GM12878 (cell line): Measurements from ENCODE around the gene ZNF85. TPM values are rescaled to one million over a fixed set of nuclear protein-coding genes. Genes with fewer than 3 reads are reported as not detected.

Experiments
- BCL11A ChIP-seq: IDR thresholded peaks from 2 replicates; pipeline ENCODE4 v1.6.1; 2011; ENCODE audit warnings: low read depth, low read length
- CEBPZ ChIP-seq: fragments of 150-350 bp; IDR thresholded peaks from 2 replicates; pipeline ENCODE4 v1.6.1; 2016; ENCODE audit warnings: low read depth, low read length
- CTCF ChIP-seq, 3 experiments: IDR thresholded peaks in 2 of 3; conservative IDR thresholded peaks in 1 of 3; 2 replicates each; pipeline ENCODE4 v1.5.1; 2011; ENCODE audit warnings: low read depth in 3 of 3, low read length in 3 of 3, mild to moderate bottlenecking in 3 of 3, control low read depth in 2 of 3, moderate library complexity in 2 of 3, inconsistent platforms in 1 of 3, mixed read lengths in 1 of 3; ENCODE audit not compliant: control insufficient read depth in 2 of 3, insufficient read depth in 1 of 3; ENCODE audit errors: extremely low read depth in 1 of 3
- DPF2 ChIP-seq: fragments of 450-650 bp; IDR thresholded peaks from 2 replicates; pipeline ENCODE4 v1.6.1; 2017; ENCODE audit warnings: mild to moderate bottlenecking
- FOS ChIP-seq: IDR thresholded peaks from 3 replicates; pipeline ENCODE4 v1.6.1; 2011; ENCODE audit warnings: borderline replicate concordance; ENCODE audit not compliant: insufficient read length; ENCODE audit errors: extremely low read depth
- GABPA ChIP-seq: IDR thresholded peaks from 2 replicates; pipeline ENCODE4 v1.6.1; 2014; ENCODE audit warnings: antibody characterized with exemption, low read depth, mild to moderate bottlenecking, inconsistent platforms
- IRF3 ChIP-seq: fragments of 450-650 bp; IDR thresholded peaks from 2 replicates; pipeline ENCODE4 v1.6.1; 2014; ENCODE audit warnings: mild to moderate bottlenecking
- MXI1 ChIP-seq: fragments of 150-350 bp; IDR thresholded peaks from 2 replicates; pipeline ENCODE4 v1.6.1; 2011; ENCODE audit warnings: low read depth, mild to moderate bottlenecking, inconsistent platforms, low read length, improper control_type of control experiment
- NFYA ChIP-seq: IDR thresholded peaks from 2 replicates; pipeline ENCODE4 v1.6.1; 2011; ENCODE audit warnings: low read depth, mild to moderate bottlenecking, low read length, improper control_type of control experiment, borderline replicate concordance
- POLR2A ChIP-seq: IDR thresholded peaks from 2 replicates; pipeline ENCODE4 v1.6.1; 2011; ENCODE audit warnings: low read depth, mild to moderate bottlenecking, low read length
- POU2F2 ChIP-seq: IDR thresholded peaks from 3 replicates; pipeline ENCODE4 v1.6.1; 2011; ENCODE audit warnings: low read depth, mild to moderate bottlenecking, low read length, borderline replicate concordance
- RAD51 ChIP-seq: fragments of 450-650 bp; IDR thresholded peaks from 2 replicates; pipeline ENCODE4 v1.6.1; 2016; ENCODE audit warnings: moderate library complexity, mild to moderate bottlenecking, inconsistent platforms
- RELB ChIP-seq: fragments of 450-650 bp; IDR thresholded peaks from 2 replicates; pipeline ENCODE4 v1.6.1; 2017; ENCODE audit warnings: low read depth, mild to moderate bottlenecking, moderate library complexity
- SIN3A ChIP-seq: IDR thresholded peaks from 2 replicates; pipeline ENCODE4 v1.6.1; 2012; ENCODE audit warnings: low read depth, low read length, improper control_type of control experiment
- SKIL ChIP-seq: fragments of 450-650 bp; IDR thresholded peaks from 2 replicates; pipeline ENCODE4 v1.6.1; 2017; ENCODE audit warnings: mild to moderate bottlenecking, low read depth, inconsistent platforms; ENCODE audit not compliant: poor library complexity, severe bottlenecking
- SP1 ChIP-seq: IDR thresholded peaks from one replicate; pipeline ENCODE4 v1.6.1; 2011; ENCODE audit warnings: low read depth, low read length
- SREBF1 ChIP-seq: IDR thresholded peaks from 2 replicates; pipeline ENCODE4 v1.6.1; 2012; ENCODE audit warnings: mild to moderate bottlenecking, low read length
- polyA plus RNA-seq, 11 experiments: library from polyadenylated mRNA; depleted of rRNA in 4 of 11; unstranded in 6 of 11; stranded (reverse) in 5 of 11; fragments of >200 nt; fragmentation: Nextera tagmentation in 4 of 11; fragmentation: Illumina TruSeq in 1 of 11; extraction: Ambion mirVana in 4 of 11; extraction: Trizol in 1 of 11; gene quantifications; 1 replicate in 1 of 11; 2 replicates in 10 of 11; pipeline versions ENCODE4 v1.2.1 to v1.2.3, GENCODE V29; 2011 to 2016; ENCODE audit warnings: inconsistent platforms in 2 of 11, missing spikeins in 2 of 11, low read depth in 1 of 11
- total RNA-seq, 4 experiments: library from RNA; depleted of rRNA in 3 of 4; stranded (reverse); fragments of >200 nt in 3 of 4; fragmentation: Illumina TruSeq in 1 of 4; extraction: Trizol in 1 of 4; gene quantifications; 2 replicates each; pipeline versions ENCODE4 v1.2.1 to v1.2.3, GENCODE V29; 2013 to 2021

ZNF85 gene
- total and polyA plus RNA-seq, 10 of the 15 experiments (the other 5 are each of a cell fraction or from before 2014, with no cell fraction given) = 12.6 to 31.7 (median 20.9) TPM

- TF ChIP-seq RAD51 = no peak
- TF ChIP-seq SIN3A = peak; percentile 82; the same call in 1 of the 2 replicates
- peak; percentile 49; the same call in 1 of the 2 replicates for TF ChIP-seq POLR2A
- TF ChIP-seq RELB = peak; percentile 31; the same call in 1 of the 2 replicates
- peak; percentile 94 for TF ChIP-seq NFYA
- peak; percentile 86 for TF ChIP-seq CEBPZ
- no peak for TF ChIP-seq CTCF (IDR thresholded peaks at IDR 0.05 in 2 of 3, conservative IDR thresholded peaks at IDR 0.05 in 1 of 3; ENCODE audit: control insufficient read depth in 2 of 3, extremely low read depth in 1 of 3, insufficient read depth in 1 of 3, low read depth in 3 of 3, low read length in 3 of 3)
- TF ChIP-seq GABPA = peak; percentile 79
- TF ChIP-seq SP1 = peak; percentile 97
- no peak for TF ChIP-seq SREBF1
- TF ChIP-seq POU2F2 = 0 out of 3 replicates have a peak, but pooled peaks have one; percentile 27
- TF ChIP-seq FOS = peak; percentile 42
- peak; percentile 75 for TF ChIP-seq IRF3
- peak; percentile 62 for TF ChIP-seq SKIL
- peak; percentile 91 for TF ChIP-seq DPF2
- TF ChIP-seq MXI1 = peak; percentile 77; the same call in 1 of the 2 replicates
- no peak for TF ChIP-seq BCL11A
These were observed 76.8 kb downstream of the ZNF85 start (continued) for GRCh38 chr19:20999731-21000352.
